GM19239 (cell line): ENCODE data around the gene TNFSF8.

Experiments
- DNase-seq: peaks from one replicate; pipeline ENCODE4 v3.0.0; 2011; ENCODE audit warnings: low spot score; ENCODE audit not compliant: insufficient read length
- FAIRE-seq: peaks from 2 replicates; lab custom pipeline; 2011; peaks lifted over from hg19 to GRCh38; lab: Jason Lieb, UNC

Gene TNFSF8

DNA sequence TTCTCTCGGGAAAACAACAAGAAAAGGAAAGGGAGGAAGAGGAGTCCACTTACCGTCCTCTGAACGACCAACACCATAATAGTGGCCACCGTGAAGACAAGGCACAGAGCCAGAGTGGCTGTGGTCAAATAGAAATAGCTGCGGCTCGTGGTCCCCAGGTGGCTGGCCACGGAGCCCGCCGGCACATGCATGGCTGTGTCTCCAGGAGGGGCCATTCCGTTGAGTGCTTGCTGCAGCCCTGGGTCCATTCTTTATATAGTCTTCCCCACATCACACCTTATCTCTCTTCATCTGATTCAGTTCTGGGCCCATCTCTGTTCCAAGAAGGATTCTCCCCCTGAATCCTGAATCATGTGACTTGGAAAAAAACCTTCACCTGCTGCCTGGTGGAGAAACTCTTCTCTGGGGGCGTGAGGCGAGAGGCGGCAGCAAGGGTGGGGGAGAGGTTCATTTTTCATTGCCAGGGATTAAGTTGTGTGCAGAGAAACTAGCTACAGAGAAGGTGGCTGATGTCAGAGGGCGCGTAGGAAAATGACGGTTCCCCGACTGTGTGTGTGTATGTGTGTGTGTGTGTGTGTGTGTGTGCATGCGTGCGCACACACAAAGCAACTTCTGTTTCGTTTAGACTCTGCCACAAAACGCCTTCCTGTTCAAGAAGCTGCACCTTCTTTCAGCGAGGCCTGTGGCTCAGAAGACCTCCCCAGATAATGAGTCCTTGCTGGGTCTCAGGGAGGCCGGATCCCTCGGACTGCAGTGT lies at the start of gene TNFSF8:
TSS of gene TNFSF8 (minus strand) at position 536 of the 757 bp plus-strand sequence. CDS start at position 248, 288 bp downstream.
- peak; percentile 71 for FAIRE-seq

DNA sequence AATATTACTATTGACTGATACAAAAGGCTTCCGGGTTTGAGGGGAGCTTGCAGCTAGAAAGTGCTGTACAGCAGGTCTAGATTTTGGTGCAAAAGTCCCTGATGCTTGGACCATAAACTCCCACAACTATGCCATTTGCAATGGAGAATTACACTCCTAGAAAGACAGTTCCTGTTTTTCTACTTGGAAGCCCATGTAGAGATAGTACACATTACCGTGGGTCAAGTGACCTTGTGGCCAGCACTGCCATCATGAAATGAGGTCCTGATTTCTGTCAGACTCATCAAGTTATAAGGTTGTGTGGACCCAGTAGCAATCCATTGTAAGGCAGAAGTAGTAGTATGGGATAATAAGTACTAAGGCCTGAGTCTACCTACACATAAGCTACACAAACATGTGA lies 42.8 kb upstream of the TNFSF8 start:
- no peak for DNase-seq
- no peak for FAIRE-seq

More for the DNA sequence above, at the start of gene TNFSF8:
- DNase-seq, result no peak

- no peak for FAIRE-seq
- no peak for DNase-seq
Observed at GRCh38 chr9:114972510-114973136, 42.2 kb upstream of the TNFSF8 start.

- FAIRE-seq (no peak), DNase-seq (no peak)
Observed at GRCh38 chr9:114969269-114969668, 38.9 kb upstream of the TNFSF8 start.

DNA sequence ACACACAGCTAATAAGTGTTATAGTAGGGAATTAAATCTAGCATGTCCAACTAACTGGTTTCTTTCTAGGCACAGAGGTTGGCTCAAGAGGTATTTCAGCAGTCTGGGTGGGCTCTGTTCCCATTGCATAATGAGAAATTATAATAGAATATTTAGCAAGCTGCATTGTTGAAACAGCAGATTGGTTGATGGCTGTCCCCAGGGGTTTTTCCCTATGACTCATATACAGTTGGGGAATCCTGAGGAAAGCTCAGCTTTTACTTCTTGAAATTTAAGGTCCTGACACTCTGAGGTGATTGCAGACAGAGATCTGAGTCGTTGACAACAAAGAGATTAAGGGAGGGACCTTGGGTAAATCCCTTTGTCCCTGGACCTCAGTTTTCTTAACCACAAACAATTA lies 38.3 kb upstream of the TNFSF8 start:
- no peak for DNase-seq
- no peak for FAIRE-seq

GRCh38 chr9:114965564-114965963 lies 35.2 kb upstream of the TNFSF8 start:
- FAIRE-seq (no peak), DNase-seq (no peak)

DNA sequence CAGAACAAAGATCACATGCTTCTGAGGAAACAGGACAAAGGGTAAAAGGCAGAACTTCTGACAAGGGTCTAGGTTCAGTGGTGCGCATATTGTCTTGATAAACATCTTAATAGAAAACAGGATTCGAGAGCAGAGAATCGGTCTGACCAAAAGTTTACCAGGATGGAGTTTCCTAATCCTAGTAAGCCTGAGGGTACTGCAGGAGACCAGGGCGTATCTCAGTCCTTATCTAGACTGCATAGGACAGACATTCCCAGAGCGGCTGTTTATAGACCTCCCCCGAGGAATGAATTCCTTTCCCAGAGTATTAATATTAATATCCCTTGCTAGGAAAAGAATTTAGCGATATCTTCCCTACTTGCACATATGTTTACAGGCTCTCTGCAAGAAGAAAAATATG lies 32.4 kb upstream of the TNFSF8 start:
- DNase-seq, result no peak
- FAIRE-seq, result no peak

GRCh38 chr9:114960276-114960675 lies 29.9 kb upstream of the TNFSF8 start:
- no peak for DNase-seq
- no peak for FAIRE-seq

GRCh38 chr9:114958844-114959235 lies 28.4 kb upstream of the TNFSF8 start:
- no peak for FAIRE-seq

DNA sequence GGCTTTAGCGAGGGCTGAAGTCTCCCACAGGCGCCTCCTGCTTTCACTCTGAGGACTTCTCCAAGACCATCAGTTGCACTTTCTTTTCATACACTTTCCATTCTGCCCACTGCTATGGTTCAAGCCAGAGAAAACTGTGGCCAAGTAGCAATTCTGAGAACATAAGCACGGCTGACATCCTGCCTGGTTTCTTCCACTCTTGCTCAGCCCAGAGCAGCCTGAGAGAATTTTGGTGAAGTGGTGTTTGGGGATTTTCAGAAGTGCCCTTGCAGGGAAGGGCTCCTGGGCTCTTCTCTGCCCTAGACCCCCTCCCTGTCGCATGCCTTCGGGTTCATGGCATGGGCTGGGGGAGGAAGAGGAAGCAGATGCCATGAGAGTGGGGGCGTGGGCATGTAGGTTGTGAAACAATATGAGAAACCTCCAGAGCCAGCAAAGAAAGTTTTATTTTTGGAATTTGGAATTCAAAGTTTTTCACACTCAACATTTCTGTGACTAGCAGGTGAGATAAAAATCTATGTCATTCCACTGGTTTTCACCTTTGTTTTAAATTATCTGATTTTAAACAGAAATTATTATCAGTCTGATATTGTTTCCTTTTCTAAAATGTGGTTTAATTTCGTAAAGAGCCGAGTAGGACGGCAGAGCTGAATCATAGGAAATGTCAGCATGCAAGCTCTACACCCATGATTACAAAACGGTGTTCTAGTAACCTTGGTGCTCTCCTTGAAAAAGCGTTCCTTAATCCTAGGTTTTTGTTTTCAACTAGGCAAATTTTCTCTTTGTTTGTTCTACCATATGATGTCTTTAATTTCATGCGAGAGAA lies 27.8 kb upstream of the TNFSF8 start:
- DNase-seq (no peak), FAIRE-seq (no peak)

More at GRCh38 chr9:114958844-114959235, 28.4 kb upstream of the TNFSF8 start:
- DNase-seq, result no peak

- DNase-seq (no peak), FAIRE-seq (no peak)
Observed at GRCh38 chr9:114957558-114957957, 27.2 kb upstream of the TNFSF8 start.

GRCh38 chr9:114954956-114955582 lies 24.7 kb upstream of the TNFSF8 start:
- FAIRE-seq (no peak), DNase-seq (no peak)

- FAIRE-seq (no peak), DNase-seq (no peak)
Observed at GRCh38 chr9:114953959-114954358, 23.6 kb upstream of the TNFSF8 start.

DNA sequence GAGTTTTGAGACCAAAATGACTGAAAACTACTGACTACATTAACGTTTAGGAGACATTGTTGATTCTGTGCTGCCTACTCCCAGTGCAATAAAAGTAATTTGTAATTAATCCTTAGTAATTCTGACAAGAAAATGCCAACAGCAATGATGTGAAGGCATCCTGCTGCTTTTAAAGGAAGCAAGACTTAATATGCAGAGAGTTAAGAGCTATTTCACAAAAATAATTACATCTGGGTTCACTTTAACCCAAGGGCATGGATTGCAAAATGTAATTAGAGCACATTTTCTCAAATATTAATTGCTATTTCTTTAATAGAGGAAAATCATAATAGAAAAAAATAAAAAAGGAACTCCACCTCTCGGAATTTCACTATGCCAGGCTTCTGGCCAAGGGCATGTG lies 22.7 kb upstream of the TNFSF8 start:
- no peak for FAIRE-seq

GRCh38 chr9:114950761-114951160 lies 20.4 kb upstream of the TNFSF8 start:
- DNase-seq (no peak), FAIRE-seq (no peak)

More for the DNA sequence above, 22.7 kb upstream of the TNFSF8 start:
- no peak for DNase-seq

DNA sequence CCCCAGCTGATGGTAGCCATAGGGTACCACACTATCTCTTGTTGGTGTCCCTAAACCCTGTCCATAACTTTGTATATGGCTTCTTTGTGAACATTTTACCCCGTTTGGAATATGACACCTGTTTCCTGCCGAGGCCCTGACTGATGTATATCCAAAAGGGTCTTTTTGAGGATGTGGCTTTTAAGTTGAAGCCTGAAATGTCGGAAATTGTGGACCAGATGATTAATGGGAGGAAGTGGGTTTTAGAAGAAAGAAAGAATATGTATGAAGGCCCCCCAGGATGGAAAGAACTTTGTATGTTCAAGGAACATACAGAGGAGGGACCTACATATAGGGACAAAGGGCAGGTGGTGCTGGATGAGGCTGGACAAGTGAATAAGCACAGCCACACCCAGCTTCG lies 16.7 kb upstream of the TNFSF8 start:
- DNase-seq (no peak), FAIRE-seq (no peak)

- no peak for DNase-seq
- FAIRE-seq, result no peak
Observed at GRCh38 chr9:114945616-114946412, 15.4 kb upstream of the TNFSF8 start.

DNA sequence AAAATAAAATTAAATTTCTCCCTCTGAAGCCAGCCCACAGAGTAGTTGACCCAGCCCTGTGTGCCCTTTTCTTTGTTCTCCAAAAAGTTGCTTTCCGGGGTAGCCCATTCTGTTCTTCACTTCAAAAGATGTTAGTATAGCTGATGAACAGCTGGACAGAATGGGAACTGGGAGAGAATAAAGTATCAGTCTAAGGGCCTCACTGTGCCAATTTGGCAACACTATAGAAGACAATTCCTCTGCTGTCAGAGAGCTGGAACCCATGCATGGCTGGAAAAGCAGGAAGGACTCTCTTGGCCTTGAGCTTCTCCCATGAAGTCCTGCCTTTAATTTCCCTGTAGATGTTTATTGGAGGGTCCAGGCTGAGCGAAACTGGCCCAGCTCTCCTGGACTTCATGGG lies 11.0 kb upstream of the TNFSF8 start:
- FAIRE-seq, result no peak

DNA sequence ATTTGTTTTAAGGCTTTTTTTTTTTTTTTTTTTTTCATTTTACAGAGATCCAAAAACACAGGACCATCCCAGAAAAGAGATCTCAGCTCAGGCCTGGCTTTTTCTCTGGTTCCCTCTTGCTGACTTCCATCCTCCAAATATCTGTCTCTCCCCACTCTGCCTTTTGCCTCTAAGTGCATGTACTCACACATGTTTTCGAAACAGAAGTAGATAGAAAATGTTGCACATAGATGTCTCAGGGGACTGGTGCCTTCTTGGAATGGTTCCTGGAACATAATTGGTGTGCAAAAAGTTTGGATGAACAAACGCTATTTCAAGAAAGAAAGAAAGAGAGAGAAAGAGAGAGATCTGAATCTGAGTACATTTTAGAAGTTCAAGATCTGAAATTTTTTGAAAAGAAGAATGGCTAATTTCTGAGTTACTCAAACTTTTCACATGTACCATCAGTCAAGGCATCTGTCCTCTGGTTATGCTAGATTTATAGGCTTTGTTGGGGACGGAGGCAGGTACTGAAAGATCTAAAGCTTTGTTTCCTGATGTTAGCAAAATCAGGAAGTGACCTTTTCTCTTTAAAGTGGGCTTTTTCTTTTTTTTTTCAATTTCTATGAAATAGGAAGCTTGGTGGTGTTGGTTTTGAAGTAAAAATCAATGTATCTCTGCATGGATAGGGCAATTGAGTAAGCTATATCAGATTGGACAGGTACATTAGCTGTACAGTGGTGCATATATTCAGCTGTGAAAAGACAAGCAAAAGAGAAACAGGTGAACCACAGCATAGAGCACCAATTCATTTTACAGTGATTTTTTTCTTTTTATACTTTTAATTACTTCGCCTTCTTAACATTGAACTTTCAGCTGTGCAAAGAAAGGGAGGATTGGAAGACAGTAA lies 8.5 kb upstream of the TNFSF8 start:
- FAIRE-seq (no peak), DNase-seq (no peak)

More for the DNA sequence above, 11.0 kb upstream of the TNFSF8 start:
- DNase-seq, result no peak
